GM12878 (cell line): ENCODE results near the gene BCL2L13. TPM values are rescaled to one million over a fixed set of nuclear protein-coding genes. Genes with fewer than 3 reads are reported as not detected.
A peak's percentile ranks its signal among the peaks of the same experiment; 100 is the strongest.

Source experiments
- ATF7 ChIP-seq: fragments of 450-650 bp; IDR thresholded peaks from 2 replicates; pipeline ENCODE4 v1.6.1; 2016; ENCODE audit warnings: low read depth, mild to moderate bottlenecking
- CHD1 ChIP-seq: IDR thresholded peaks from 2 replicates; pipeline ENCODE4 v1.6.1; 2012; ENCODE audit warnings: low read depth, low read length, improper control_type of control experiment
- ELK1 ChIP-seq: IDR thresholded peaks from 2 replicates; pipeline ENCODE4 v1.6.1; 2012; ENCODE audit warnings: low read depth, low read length, improper control_type of control experiment
- ETV6 ChIP-seq, 2 experiments: fragments of 450-650 bp in 1 of 2; IDR thresholded peaks in 1 of 2; conservative IDR thresholded peaks in 1 of 2; 2 replicates each; pipeline ENCODE4 v1.6.1; 2014; ENCODE audit warnings: antibody characterized with exemption in 1 of 2, borderline replicate concordance in 1 of 2, low read depth in 1 of 2, mild to moderate bottlenecking in 1 of 2, moderate library complexity in 1 of 2
- HDAC2 ChIP-seq: fragments of 200-600 bp; sonication (generic); IDR thresholded peaks from 2 replicates; pipeline ENCODE4 v1.6.1; 2017
- IRF3 ChIP-seq: fragments of 450-650 bp; IDR thresholded peaks from 2 replicates; pipeline ENCODE4 v1.6.1; 2014; ENCODE audit warnings: mild to moderate bottlenecking
- KLF5 ChIP-seq: fragments of 450-650 bp; IDR thresholded peaks from 2 replicates; pipeline ENCODE4 v1.6.1; 2014; ENCODE audit warnings: mild to moderate bottlenecking; ENCODE audit not compliant: partially characterized antibody
- RAD21 ChIP-seq: IDR thresholded peaks from 2 replicates; pipeline ENCODE4 v1.6.1; 2011; ENCODE audit warnings: mild to moderate bottlenecking, low read depth, low read length, moderate library complexity; ENCODE audit not compliant: insufficient read depth
- SMAD1 ChIP-seq: fragments of 450-650 bp; IDR thresholded peaks from 2 replicates; pipeline ENCODE4 v1.6.1; 2018; ENCODE audit warnings: mild to moderate bottlenecking, low read depth; ENCODE audit not compliant: partially characterized antibody
- TCF3 ChIP-seq: IDR thresholded peaks from 2 replicates; pipeline ENCODE4 v1.6.1; 2012; ENCODE audit warnings: low read depth, mild to moderate bottlenecking, low read length, borderline replicate concordance; ENCODE audit not compliant: insufficient read depth
- ZBTB4 ChIP-seq: fragments of 450-650 bp; formaldehyde crosslinking; IDR thresholded peaks from 2 replicates; pipeline ENCODE4 v1.4.0; 2022; ENCODE audit warnings: mild to moderate bottlenecking, moderate library complexity
- polyA plus RNA-seq, 11 experiments: library from polyadenylated mRNA; depleted of rRNA in 4 of 11; unstranded in 6 of 11; stranded (reverse) in 5 of 11; fragments of >200 nt; fragmentation: Nextera tagmentation in 4 of 11; fragmentation: Illumina TruSeq in 1 of 11; extraction: Ambion mirVana in 4 of 11; extraction: Trizol in 1 of 11; gene quantifications; 1 replicate in 1 of 11; 2 replicates in 10 of 11; pipeline versions ENCODE4 v1.2.1 to v1.2.3, GENCODE V29; 2011 to 2016; ENCODE audit warnings: inconsistent platforms in 2 of 11, missing spikeins in 2 of 11, low read depth in 1 of 11
- total RNA-seq, 4 experiments: library from RNA; depleted of rRNA in 3 of 4; stranded (reverse); fragments of >200 nt in 3 of 4; fragmentation: Illumina TruSeq in 1 of 4; extraction: Trizol in 1 of 4; gene quantifications; 2 replicates each; pipeline versions ENCODE4 v1.2.1 to v1.2.3, GENCODE V29; 2013 to 2021

The BCL2L13 gene
- total and polyA plus RNA-seq, 10 of the 15 experiments (the other 5 are each of a cell fraction or from before 2014, with no cell fraction given), result 18.6 to 30.6 (median 28.2) TPM

- TF ChIP-seq ZBTB4 (CRISPR knock-in tag) (no peak), ETV6 (conservative IDR thresholded peaks at IDR 0.05 in 1 of 2, IDR thresholded peaks at IDR 0.05 in 1 of 2; ENCODE audit: borderline replicate concordance in 1 of 2, low read depth in 1 of 2) (0 out of 4 replicates have a peak, but pooled peaks of 1 of the 2 experiments have one; percentile 28), HDAC2 (no peak), RAD21 (no peak), ELK1 (peak; percentile 65), KLF5 (no peak), ATF7 (peak; percentile 91), TCF3 (no peak; the same call in 1 of the 2 replicates), IRF3 (no peak), CHD1 (0 out of 2 replicates have a peak, but pooled peaks have one; percentile 69), SMAD1 (peak; percentile 80)
Observed at GRCh38 chr22:17638432-17639246, at the start of gene BCL2L13 (continued).
